Measurements from ENCODE around the gene RSPH10B2. TPM values are rescaled to one million over a fixed set of nuclear protein-coding genes. Genes with fewer than 3 reads are reported as not detected.
A peak's percentile ranks its signal among the peaks of the same experiment; 100 is the strongest.
"Not testable (repeated sequence)": the region's sequence is repeated elsewhere in the genome, so short reads cannot be mapped to it uniquely, and the experiment has no call there.

Gene RSPH10B2
- total and polyA plus RNA-seq, 7 experiments from 2014 or later = 0.72 to 0.94 (median 0.80) TPM; not detected in 3

GRCh38 chr7:6843654-6844053 lies 89.8 kb downstream of the RSPH10B2 start:
- H3K36me3 Mint-ChIP-seq; H3K27me3 ChIP-seq (ENCODE audit: control insufficient read depth in 2 of 2, insufficient read depth in 2 of 2, low read length in 2 of 2); H3K36me3 ChIP-seq (ENCODE audit: control insufficient read depth in 2 of 3, insufficient read depth in 3 of 3, low read length in 3 of 3); H3K4me1 Mint-ChIP-seq; POLR2A ChIA-PET; H3K9me3 Mint-ChIP-seq; H3K4me1 ChIP-seq (ENCODE audit: control insufficient read depth in 2 of 2, insufficient read depth in 2 of 2, low read length in 2 of 2); CTCF ChIA-PET; ATAC-seq; H3K4me3 Mint-ChIP-seq; H3K27ac Mint-ChIP-seq; H3K4me3 ChIP-seq (ENCODE audit: low read length); DNase-seq; H3K27ac ChIP-seq (ENCODE audit: low read depth, low read length); H3K9me3 ChIP-seq (ENCODE audit: control insufficient read depth in 2 of 3, low read length in 3 of 3): not testable (repeated sequence)
- peaks cover 8 to 48% (median 23%) of the 10 kb centered on the region in 5 donors for H3K27me3 Mint-ChIP-seq
- intact Hi-C loops (cut with micrococcal nuclease) = loop anchor here in 1 of 2 donors (10.0 kb wide), 1 partner anchor 139 kb away; the partner anchor contains the start of gene ZNF12

DNA sequence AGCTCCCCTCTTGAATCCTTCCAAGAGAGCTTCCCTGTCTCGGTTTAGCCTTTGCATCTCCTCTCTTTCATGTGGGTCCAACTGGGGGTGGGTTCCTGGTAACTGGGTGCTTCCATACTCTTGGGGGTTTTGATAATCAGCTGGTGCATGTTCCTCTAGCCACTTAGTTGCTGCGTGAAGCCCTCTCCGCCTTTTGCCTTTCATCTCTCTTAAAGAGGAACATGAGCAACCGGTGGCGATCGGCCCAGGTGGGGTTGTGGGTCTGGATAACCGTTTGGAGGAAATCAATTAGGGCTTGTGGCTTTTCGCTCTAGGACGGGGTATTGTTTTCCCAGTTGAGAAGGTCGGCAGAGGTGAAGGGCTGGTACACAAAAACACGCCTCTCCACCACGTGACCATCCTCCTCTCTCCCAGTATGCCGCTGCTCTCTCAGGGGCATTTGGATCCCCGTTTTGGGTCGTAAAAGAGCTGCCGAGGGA lies 92.1 kb downstream of the RSPH10B2 start:
- H3K4me3 ChIP-seq (ENCODE audit: low read length); H3K27ac Mint-ChIP-seq; CTCF ChIA-PET; POLR2A ChIA-PET; H3K27ac ChIP-seq (ENCODE audit: low read depth, low read length); H3K36me3 Mint-ChIP-seq; H3K4me1 Mint-ChIP-seq; H3K9me3 ChIP-seq (ENCODE audit: control insufficient read depth in 2 of 3, low read length in 3 of 3); ATAC-seq; H3K9me3 Mint-ChIP-seq; H3K4me1 ChIP-seq (ENCODE audit: control insufficient read depth in 2 of 2, insufficient read depth in 2 of 2, low read length in 2 of 2); H3K27me3 ChIP-seq (ENCODE audit: control insufficient read depth in 2 of 2, insufficient read depth in 2 of 2, low read length in 2 of 2); H3K36me3 ChIP-seq (ENCODE audit: control insufficient read depth in 2 of 3, insufficient read depth in 3 of 3, low read length in 3 of 3); DNase-seq: not testable (repeated sequence)
- intact Hi-C loops (cut with micrococcal nuclease) = loop anchor here in 1 of 2 donors (10.0 kb wide), 1 partner anchor 141 kb away; the partner anchor contains the start of gene ZNF12
- Mint-ChIP-seq H3K4me3 (peak overlapping the region in 7 of 10 donors; percentile 3 to 72 (median 19)), H3K27me3 (peaks cover 8 to 37% (median 18%) of the 10 kb centered on the region in 5 donors)

GRCh38 chr7:6847751-6848150 lies 93.8 kb downstream of the RSPH10B2 start:
- H3K27me3 ChIP-seq (ENCODE audit: control insufficient read depth in 2 of 2, insufficient read depth in 2 of 2, low read length in 2 of 2); H3K4me3 ChIP-seq (ENCODE audit: low read length); H3K9me3 Mint-ChIP-seq; H3K9me3 ChIP-seq (ENCODE audit: control insufficient read depth in 2 of 3, low read length in 3 of 3); H3K4me1 ChIP-seq (ENCODE audit: control insufficient read depth in 2 of 2, insufficient read depth in 2 of 2, low read length in 2 of 2); H3K27ac ChIP-seq (ENCODE audit: low read depth, low read length); DNase-seq; H3K36me3 ChIP-seq (ENCODE audit: control insufficient read depth in 2 of 3, insufficient read depth in 3 of 3, low read length in 3 of 3); H3K36me3 Mint-ChIP-seq; H3K4me1 Mint-ChIP-seq; ATAC-seq; CTCF ChIA-PET; POLR2A ChIA-PET; H3K4me3 Mint-ChIP-seq: not testable (repeated sequence)
- intact Hi-C loops (cut with micrococcal nuclease) = loop anchor here in 1 of 2 donors (10.0 kb wide), 1 partner anchor 143 kb away; the partner anchor contains the start of gene ZNF12
- H3K27ac Mint-ChIP-seq = peak overlapping the region in 1 of 9 donors; percentile 36
- H3K27me3 Mint-ChIP-seq = peaks cover 8 to 29% (median 12%) of the 10 kb centered on the region in 5 donors

Other genes with a start within 250 kb of the RSPH10B2 start
- 1 to 10 TPM in 2 of 5 experiments, under 1 TPM in 2, not detected in 1; 0.24 to 1.5 (median 1.1) TPM for gene GRID2IP, start 202.6 kb upstream of the RSPH10B2 start, total RNA-seq
- not detected for gene GRID2IP, start 202.6 kb upstream of the RSPH10B2 start, polyA plus RNA-seq
- gene ZDHHC4, start 176.6 kb upstream of the RSPH10B2 start, total RNA-seq = 10 to 100 TPM; 25.2 to 42.2 (median 31.8) TPM
- gene ZDHHC4, start 176.6 kb upstream of the RSPH10B2 start, polyA plus RNA-seq = 10 to 100 TPM; 65.9 to 82.1 TPM
- 10 to 100 TPM; 39.9 to 69.1 (median 56.5) TPM for gene INTS15, start 164.1 kb upstream of the RSPH10B2 start, total RNA-seq
- gene INTS15, start 164.1 kb upstream of the RSPH10B2 start, polyA plus RNA-seq = 10 to 100 TPM; 29.7 to 51.8 TPM
- 1 to 10 TPM in 4 of 5 experiments, under 1 TPM in 1; 0.15 to 5.3 (median 3.8) TPM for gene ZNF853, start 138.5 kb upstream of the RSPH10B2 start, total RNA-seq
- 1 to 10 TPM in 1 of 2 donors, under 1 TPM in 1; 0.50 to 2.9 TPM for gene ZNF853, start 138.5 kb upstream of the RSPH10B2 start, polyA plus RNA-seq
- 10 to 100 TPM; 24.5 to 71.6 (median 55.4) TPM for gene ZNF316, start 116.8 kb upstream of the RSPH10B2 start, total RNA-seq
- 1 to 10 TPM in 1 of 2 donors, under 1 TPM in 1; 0.66 to 4.4 TPM for gene ZNF316, start 116.8 kb upstream of the RSPH10B2 start, polyA plus RNA-seq
- 10 to 100 TPM; 26.2 to 58.1 (median 29.3) TPM for gene ZNF12, start 47.2 kb upstream of the RSPH10B2 start, total RNA-seq
- gene ZNF12, start 47.2 kb upstream of the RSPH10B2 start, polyA plus RNA-seq = 10 to 100 TPM; 25.2 to 33.4 TPM
- gene CCZ1B, start 72.2 kb downstream of the RSPH10B2 start, total RNA-seq = 100 to 1,000 TPM in 1 of 5 experiments, 10 to 100 TPM in 4; 73.5 to 104 (median 84.9) TPM
- gene CCZ1B, start 72.2 kb downstream of the RSPH10B2 start, polyA plus RNA-seq = 10 to 100 TPM; 20.5 to 22.2 TPM